ENCODE data around the gene AP3S2. TPM values are rescaled to one million over a fixed set of nuclear protein-coding genes. Genes with fewer than 3 reads are reported as not detected.

Gene AP3S2
- total and polyA plus RNA-seq, 2 of the 8 experiments (the other 6 are each of a cell fraction or from before 2014, with no cell fraction given) = 19.2 to 45.4 TPM

DNA sequence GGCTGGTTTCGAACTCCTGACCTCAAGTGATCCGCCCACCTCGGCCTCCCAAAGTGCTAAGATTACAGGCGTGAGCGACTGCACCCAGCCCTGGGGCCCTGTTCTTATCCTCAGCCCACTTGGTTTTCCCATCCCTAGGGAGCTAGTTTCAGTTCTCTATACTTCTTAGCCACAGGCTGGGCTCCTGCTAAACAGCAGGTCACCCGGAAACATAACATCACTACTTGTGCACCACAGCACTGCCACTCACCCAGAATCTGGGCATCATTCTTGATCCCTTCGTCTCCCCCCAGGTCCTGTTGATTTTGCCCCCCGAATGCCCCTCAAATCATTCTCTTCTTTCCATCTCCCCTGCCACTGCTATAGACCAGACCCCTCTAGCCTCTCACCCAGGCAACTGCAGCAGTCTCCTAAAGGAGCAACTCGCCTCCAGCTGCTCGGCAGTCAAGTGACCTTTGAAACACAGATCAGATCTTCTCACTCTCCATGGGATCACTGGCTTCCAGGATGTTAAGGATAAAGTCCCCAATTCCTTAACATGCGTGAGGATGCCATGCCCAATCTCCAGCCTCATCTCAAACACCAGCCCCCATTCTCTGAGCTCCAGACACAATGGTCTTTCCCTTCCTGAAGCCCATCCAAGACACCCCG lies 5.6 kb upstream of the AP3S2 start:
- no peaks in the 10 kb centered on the region for H3K9me3 ChIP-seq (ENCODE audit: insufficient read depth in 2 of 2, low read depth in 1 of 2, low read length in 1 of 2)
- no peak overlapping the region for H3K4me3 ChIP-seq (ENCODE audit: extremely low read depth in 1 of 4, insufficient read depth in 2 of 4, low read depth in 3 of 4, low read length in 4 of 4)
- no peak overlapping the region for H3K27ac ChIP-seq (ENCODE audit: low read depth, low read length)
- no peak overlapping the region for H3K9ac ChIP-seq (replicated peaks in 1 of 4; ENCODE audit: extremely low read depth in 1 of 4, low read depth in 3 of 4, low read length in 3 of 4)
- FAIRE-seq = no peak
- no peak overlapping the region for H3K4ac ChIP-seq (replicated peaks; ENCODE audit: insufficient read length, low read depth, low read length)
- H3K4me2 ChIP-seq (ENCODE audit: insufficient read depth in 1 of 2, low read depth in 2 of 2, low read length in 2 of 2) = no peak overlapping the region
- no peak overlapping the region for H2AFZ ChIP-seq (ENCODE audit: low read length)
- 0 out of 2 replicates have a peak, but pooled peaks cover under 1% of the 10 kb centered on the region for H3K23me2 ChIP-seq (ENCODE audit: low read depth, low read length)
- no peak overlapping the region for H2BK12ac ChIP-seq (ENCODE audit: low read depth, low read length)
- POLR2A ChIA-PET (ENCODE audit: partially characterized antibody) = interaction anchor here (2.1 kb wide), 1 partner anchor 13 kb away, joined by 6 read pairs; the partner anchor contains the start of gene ARPIN
- DNase-seq (ENCODE audit: low read depth in 1 of 2, low spot score in 2 of 2) = no peak
- H4K91ac ChIP-seq (replicated peaks; ENCODE audit: insufficient read length, low read length) = no peak overlapping the region
- no peak overlapping the region for H3K23ac ChIP-seq (ENCODE audit: insufficient read length)
- H2BK15ac ChIP-seq (ENCODE audit: low read length) = no peak overlapping the region
- no peak overlapping the region for H3K14ac ChIP-seq (ENCODE audit: insufficient read length)
- no peak overlapping the region for H4K5ac ChIP-seq (ENCODE audit: insufficient read length, low read depth, low read length)
- no peaks in the 10 kb centered on the region for H3K79me2 ChIP-seq (ENCODE audit: control insufficient read depth in 1 of 2, insufficient read depth in 2 of 2, low read length in 2 of 2)
- H4K8ac ChIP-seq (ENCODE audit: extremely low read depth, insufficient read depth, low read length) = no peak overlapping the region
- CTCF ChIA-PET (ENCODE audit: partially characterized antibody) = interaction anchor here (0.5 to 4.5 kb wide), 29 partner anchors 12 to 352 kb away, joined by 3 to 46 read pairs (median 4); partner anchors contain the start of genes ARPIN and IDH2
- no peak overlapping the region for H3K56ac ChIP-seq (replicated peaks; ENCODE audit: insufficient read length, low read depth, low read length)
- H2AK5ac ChIP-seq (ENCODE audit: low read depth, low read length) = no peak overlapping the region; the same call in 1 of the 2 replicates
- H3K18ac ChIP-seq (ENCODE audit: extremely low read depth, low read length) = no peak overlapping the region
- no peaks in the 10 kb centered on the region for H4K20me1 ChIP-seq (replicated peaks in 1 of 2; ENCODE audit: control insufficient read depth in 1 of 2, insufficient read depth in 2 of 2, low read length in 2 of 2)
- no peak overlapping the region for H2BK120ac ChIP-seq (replicated peaks; ENCODE audit: low read depth, low read length)
- H2BK5ac ChIP-seq (ENCODE audit: low read depth, low read length) = no peak overlapping the region
- H3K79me1 ChIP-seq (ENCODE audit: low read depth, low read length) = no peaks in the 10 kb centered on the region
- TF ChIP-seq, protein P1, sequence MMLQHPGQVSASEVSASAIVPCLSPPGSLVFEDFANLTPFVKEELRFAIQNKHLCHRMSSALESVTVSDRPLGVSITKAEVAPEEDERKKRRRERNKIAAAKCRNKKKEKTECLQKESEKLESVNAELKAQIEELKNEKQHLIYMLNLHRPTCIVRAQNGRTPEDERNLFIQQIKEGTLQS (IDR thresholded peaks at IDR 0.05; ENCODE audit: insufficient read depth, low read depth, low read length) = no peak
- TF ChIP-seq HDAC6 (IDR thresholded peaks at IDR 0.05; ENCODE audit: low read depth, low read length) (no peak), FOSL1 (IDR thresholded peaks at IDR 0.05; ENCODE audit: insufficient read depth, low read depth, low read length) (no peak), CBX5 (IDR thresholded peaks at IDR 0.05; ENCODE audit: low read depth, low read length) (no peak), SP1 (IDR thresholded peaks at IDR 0.05; ENCODE audit: low read depth, low read length) (no peak), NRF1 (IDR thresholded peaks at IDR 0.05; ENCODE audit: low read depth, low read length) (no peak), SIRT6 (IDR thresholded peaks at IDR 0.05; ENCODE audit: low read length) (no peak), BCL11A (IDR thresholded peaks at IDR 0.05; ENCODE audit: low read depth in 2 of 2, low read length in 2 of 2) (no peak), SP2 (IDR thresholded peaks at IDR 0.05; ENCODE audit: low read length) (no peak), RAD21 (IDR thresholded peaks at IDR 0.05 in 1 of 2, conservative IDR thresholded peaks at IDR 0.05 in 1 of 2; ENCODE audit: low read depth in 2 of 2, low read length in 2 of 2) (no peak), SAP30 (IDR thresholded peaks at IDR 0.05; ENCODE audit: insufficient read depth, insufficient replicate concordance, low read length) (no peak)
- H2BK20ac ChIP-seq (ENCODE audit: low read length) = no peak overlapping the region
- H3K4me1 ChIP-seq (replicated peaks in 1 of 4; ENCODE audit: control insufficient read depth in 3 of 4, insufficient read depth in 4 of 4, low read length in 3 of 4) = no peaks in the 10 kb centered on the region; a peak in 1 of 7 replicates
- 85% methylated on average over 12 of the region's 12 CpGs; no CpG with 5 or more reads in 1 of the 2 experiments for WGBS, 2 experiments (ENCODE audit: extremely low coverage in 1 of 2, insufficient coverage in 1 of 2, insufficient read length in 1 of 2, insufficient replicate concordance in 2 of 2, low coverage in 1 of 2, low lambda C conversion rate in 2 of 2, missing lambda C conversion rate in 1 of 2)
- no peaks in the 10 kb centered on the region for H3K36me3 ChIP-seq (ENCODE audit: control insufficient read depth in 2 of 4, insufficient read depth in 4 of 4, low read length in 3 of 4)
- H3K27me3 ChIP-seq (replicated peaks in 1 of 4; ENCODE audit: control insufficient read depth in 3 of 4, extremely low read depth in 1 of 4, insufficient read depth in 3 of 4, low read length in 3 of 4) = no peaks in the 10 kb centered on the region
